GM18511 (cell line): ENCODE measurements around the gene NEK4.

Experiments
- ATAC-seq: cut with Tn5 transposase; IDR thresholded peaks from one replicate; pipeline ENCODE4 v1.9.1; 2021; ENCODE audit warnings: mild to moderate bottlenecking, moderate library complexity; ENCODE audit not compliant: unreplicated experiment

The NEK4 gene

GRCh38 chr3:52793702-52794611 lies 23.2 kb upstream of the NEK4 start:
- ATAC-seq = no peak

- ATAC-seq = no peak
Measured at GRCh38 chr3:52792961-52793695, 22.4 kb upstream of the NEK4 start.

GRCh38 chr3:52792413-52792812 lies 21.7 kb upstream of the NEK4 start:
- no peak for ATAC-seq

GRCh38 chr3:52791928-52792327 lies 21.2 kb upstream of the NEK4 start:
- ATAC-seq = no peak

GRCh38 chr3:52791366-52791765 lies 20.6 kb upstream of the NEK4 start:
- ATAC-seq = no peak

GRCh38 chr3:52790741-52791140 lies 20.0 kb upstream of the NEK4 start:
- ATAC-seq = no peak

GRCh38 chr3:52790337-52790736 lies 19.6 kb upstream of the NEK4 start:
- no peak for ATAC-seq

GRCh38 chr3:52789746-52790040 lies 19.0 kb upstream of the NEK4 start:
- ATAC-seq = no peak

GRCh38 chr3:52788890-52789745 lies 18.4 kb upstream of the NEK4 start:
- no peak for ATAC-seq

GRCh38 chr3:52787672-52788625 lies 17.2 kb upstream of the NEK4 start:
- ATAC-seq = no peak

- ATAC-seq = no peak
Measured at GRCh38 chr3:52787246-52787645, 16.5 kb upstream of the NEK4 start.

- no peak for ATAC-seq
Measured at GRCh38 chr3:52786330-52787215, 15.8 kb upstream of the NEK4 start.

GRCh38 chr3:52784931-52785590 lies 14.3 kb upstream of the NEK4 start:
- no peak for ATAC-seq

GRCh38 chr3:52784021-52784621 lies 13.4 kb upstream of the NEK4 start:
- ATAC-seq = no peak

- ATAC-seq = no peak
Measured at GRCh38 chr3:52783211-52783555, 12.4 kb upstream of the NEK4 start.

GRCh38 chr3:52782412-52783210 lies 11.9 kb upstream of the NEK4 start:
- ATAC-seq = no peak

- ATAC-seq = no peak
Measured at GRCh38 chr3:52781741-52782140, 11.0 kb upstream of the NEK4 start.
